HCT116 (cell line): ENCODE results near the gene PGPEP1. TPM values are rescaled to one million over a fixed set of nuclear protein-coding genes. Genes with fewer than 3 reads are reported as not detected.

ENCODE experiments used
- ATAC-seq: fragments of 200-7000 bp; cut with Tn5 transposase; 2 replicates; pipeline ENCODE4 v1.9.1; 2020; ENCODE audit warnings: mild to moderate bottlenecking, moderate library complexity
- BruUV-seq: library from RNA; stranded (reverse); fragments of 400-500 nt; replicated peaks from 2 replicates; lab custom pipeline; 2021; lab: Mats Ljungman, UMichigan
- CTCF ChIA-PET: fragments of 300-600 bp; sonication (Branson Sonifier 250); formaldehyde crosslinking; loops from one replicate; lab custom pipeline; 2021; ENCODE audit warnings: antibody characterized with exemption; lab: Charles Lee
- POLR2A ChIA-PET: fragments of 300-600, 350-600 bp; sonication (Branson Sonifier 250); formaldehyde crosslinking; loops from one replicate; lab custom pipeline; 2021; ENCODE audit warnings: antibody characterized with exemption; lab: Charles Lee
- RAD21 ChIA-PET, 2 experiments: fragments of 300-600 bp; sonication (Branson Sonifier 250); formaldehyde crosslinking; loops; one replicate each; lab custom pipeline; 2023; ENCODE audit warnings: low total read pairs in 2 of 2; ENCODE audit not compliant: uncharacterized antibody in 2 of 2, unreplicated experiment in 2 of 2, low non-redundant PET in 1 of 2; lab: Charles Lee
- DNase-seq: peaks from one replicate; pipeline ENCODE4 v3.0.0-alpha.2; 2010; ENCODE audit warnings: low read depth, low spot score
- H2AFZ ChIP-seq: fragments of 200-600 bp; shearing (Covaris generic), sonication (generic); 2 replicates; pipeline ENCODE4 v1.6.1; 2017; ENCODE audit warnings: low read depth, mixed run types, mixed read lengths, antibody characterized with exemption, low read length; ENCODE audit not compliant: poor library complexity, severe bottlenecking
- H3K27ac ChIP-seq: 2 replicates; pipeline ENCODE4 v1.5.1; 2012; ENCODE audit warnings: low read depth, low read length
- H3K27me3 ChIP-seq: fragments of 200-600 bp; sonication (generic); 2 replicates; pipeline ENCODE4 v1.6.1; 2016; ENCODE audit warnings: mixed run types, low read length, mixed read lengths; ENCODE audit not compliant: insufficient read depth
- H3K36me3 ChIP-seq, 2 experiments: fragments of 200-500 bp in 1 of 2; fragments of 200-600 bp in 1 of 2; sonication (Bioruptor generic) in 1 of 2; sonication (generic) in 1 of 2; 2 replicates each; pipeline versions ENCODE4 v1.5.1 to v1.6.1; 2014 to 2016; ENCODE audit warnings: low read length in 2 of 2, inconsistent platforms in 1 of 2, mixed read lengths in 1 of 2, mixed run types in 1 of 2; ENCODE audit not compliant: insufficient read depth in 2 of 2, control insufficient read depth in 1 of 2
- H3K4me1 ChIP-seq, 2 experiments: fragments of 200-600 bp in 1 of 2; sonication (generic) in 1 of 2; 2 replicates each; pipeline versions ENCODE4 v1.5.1 to v1.6.1; 2012 to 2017; ENCODE audit warnings: low read length in 2 of 2, inconsistent platforms in 1 of 2, mild to moderate bottlenecking in 1 of 2, mixed read lengths in 1 of 2, mixed run types in 1 of 2, moderate library complexity in 1 of 2; ENCODE audit not compliant: insufficient read depth in 2 of 2, control insufficient read depth in 1 of 2
- H3K4me2 ChIP-seq: fragments of 200-600 bp; sonication (generic); 2 replicates; pipeline ENCODE4 v1.6.1; 2017; ENCODE audit warnings: mixed run types, low read length, mixed read lengths
- H3K4me3 ChIP-seq, 2 experiments: fragments of 200-600 bp in 1 of 2; sonication (generic) in 1 of 2; replicated peaks in 1 of 2; 2 replicates each; pipeline ENCODE4 v1.5.1; 2011 to 2016; ENCODE audit warnings: low read length in 2 of 2, control low read depth in 1 of 2, low read depth in 1 of 2, mild to moderate bottlenecking in 1 of 2, mixed read lengths in 1 of 2, mixed run types in 1 of 2
- H3K79me2 ChIP-seq: fragments of 200-600 bp; sonication (generic); 2 replicates; pipeline ENCODE4 v1.6.1; 2017; ENCODE audit warnings: mild to moderate bottlenecking, mixed run types, low read length, moderate library complexity, mixed read lengths; ENCODE audit not compliant: insufficient read depth
- H3K9ac ChIP-seq: fragments of 200-600 bp; sonication (generic); 2 replicates; pipeline ENCODE4 v1.6.1; 2016; ENCODE audit warnings: low read length, mixed read lengths
- H3K9me2 ChIP-seq: fragments of 200-600 bp; sonication (generic), shearing (Covaris generic); 2 replicates; pipeline ENCODE4 v1.6.1; 2017; ENCODE audit warnings: mixed run types, mild to moderate bottlenecking, moderate library complexity; ENCODE audit not compliant: insufficient read depth
- H3K9me3 ChIP-seq, 2 experiments: fragments of 200-500 bp in 1 of 2; fragments of 200-600 bp in 1 of 2; sonication (Bioruptor generic) in 1 of 2; sonication (generic) in 1 of 2; 2 replicates each; pipeline ENCODE4 v1.6.1; 2014 to 2017; ENCODE audit warnings: low read length in 2 of 2, mixed read lengths in 2 of 2, inconsistent platforms in 1 of 2, low read depth in 1 of 2, mild to moderate bottlenecking in 1 of 2, mixed run types in 1 of 2, moderate library complexity in 1 of 2; ENCODE audit not compliant: control insufficient read depth in 1 of 2, insufficient read depth in 1 of 2
- H4K20me1 ChIP-seq: fragments of 200-600 bp; sonication (generic), shearing (Covaris generic); 2 replicates; pipeline ENCODE4 v1.6.1; 2017; ENCODE audit warnings: mixed run types, mild to moderate bottlenecking, moderate library complexity; ENCODE audit not compliant: insufficient read depth
- CBX3 ChIP-seq: IDR thresholded peaks from 2 replicates; pipeline ENCODE4 v1.6.1; 2012; ENCODE audit warnings: low read depth
- EZH2 ChIP-seq: fragments of 200-600 bp; sonication (generic); IDR thresholded peaks from 2 replicates; pipeline ENCODE4 v1.6.1; 2017; ENCODE audit warnings: antibody characterized with exemption, mixed run types
- EZH2phosphoT487 ChIP-seq: fragments of 200-600 bp; IDR thresholded peaks from 2 replicates; pipeline ENCODE4 v1.6.1; 2018; ENCODE audit warnings: antibody characterized with exemption, borderline replicate concordance
- POLR2A ChIP-seq: IDR thresholded peaks from 2 replicates; pipeline ENCODE4 v1.7.0; 2011; ENCODE audit warnings: borderline replicate concordance; ENCODE audit not compliant: insufficient read depth, insufficient read length; ENCODE audit errors: extremely low read depth
- POLR2AphosphoS5 ChIP-seq: IDR thresholded peaks from 2 replicates; pipeline ENCODE4 v1.6.1; 2011; ENCODE audit warnings: mild to moderate bottlenecking, low read depth, low read length, moderate library complexity
- RAD21 ChIP-seq: IDR thresholded peaks from 2 replicates; pipeline ENCODE4 v1.6.1; 2012; ENCODE audit warnings: low read depth, mild to moderate bottlenecking
- SRF ChIP-seq: IDR thresholded peaks from 2 replicates; pipeline ENCODE4 v1.6.1; 2012; ENCODE audit warnings: low read depth
- ZFX ChIP-seq: fragments of 450-650 bp; IDR thresholded peaks from 2 replicates; pipeline ENCODE4 v1.6.1; 2017
- intact Hi-C: fragments of 100-400 bp; cut with micrococcal nuclease; formaldehyde crosslinking; loops from 2 replicates; pipeline ENCODE4 v1.10.0; 2022
- total RNA-seq: library from RNA; stranded (reverse); gene quantifications from one replicate; pipeline ENCODE4 v1.2.1, GENCODE V29; 2021; ENCODE audit not compliant: unreplicated experiment
- TF ChIP-seq, protein P1 (sequence below): IDR thresholded peaks from 2 replicates; pipeline ENCODE4 v1.6.1; 2012
- TF ChIP-seq, protein P2 (sequence below): IDR thresholded peaks from 2 replicates; pipeline ENCODE4 v1.6.1; 2012; ENCODE audit warnings: low read depth
- TF ChIP-seq, protein P3 (sequence below): IDR thresholded peaks from 2 replicates; pipeline ENCODE4 v1.6.1; 2012

Gene PGPEP1
- total RNA-seq, 1 experiment from 2014 or later = 30.9 TPM

DNA sequence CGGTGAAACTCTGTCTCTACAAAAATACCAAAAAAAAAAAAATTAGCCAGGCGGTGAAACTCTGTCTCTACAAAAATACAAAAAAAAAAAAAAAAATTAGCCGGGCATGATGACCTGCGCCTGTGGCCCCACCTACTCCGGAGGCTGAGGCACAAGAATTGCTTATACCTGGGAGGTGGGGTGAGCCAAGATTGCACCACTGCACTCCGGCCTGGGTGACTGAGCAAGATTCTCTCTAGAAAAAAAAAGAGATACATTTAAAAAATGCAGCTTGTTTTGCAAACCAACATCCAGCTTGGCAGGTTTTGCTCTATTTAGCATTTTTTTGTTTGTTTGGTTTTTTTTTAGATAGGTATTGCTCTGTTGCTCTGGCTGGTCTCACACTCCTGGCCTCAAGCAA lies 6.7 kb upstream of the PGPEP1 start:
- POLR2A ChIA-PET = no interaction called here
- Histone ChIP-seq H3K9me3 (no peaks in the 10 kb centered on the region), H4K20me1 (no peaks in the 10 kb centered on the region), H3K4me3 (no peak overlapping the region), H3K9me2 (no peaks in the 10 kb centered on the region), H3K27me3 (no peaks in the 10 kb centered on the region), H3K4me1 (peaks cover 8 to 23% of the 10 kb centered on the region in 2 experiments), H3K27ac (no peak overlapping the region), H3K9ac (no peak overlapping the region), H3K79me2 (no peaks in the 10 kb centered on the region), H3K4me2 (no peak overlapping the region), H2AFZ (no peak overlapping the region), H3K36me3 (no peaks in the 10 kb centered on the region)
- no peak for ATAC-seq
- DNase-seq = no peak
- RAD21 ChIA-PET = no interaction called here
- TF ChIP-seq RAD21 (no peak), CBX3 (no peak), POLR2A (no peak)
- intact Hi-C loops = no loop called here
- no TSS peak for BruUV-seq
- CTCF ChIA-PET = no interaction called here

DNA sequence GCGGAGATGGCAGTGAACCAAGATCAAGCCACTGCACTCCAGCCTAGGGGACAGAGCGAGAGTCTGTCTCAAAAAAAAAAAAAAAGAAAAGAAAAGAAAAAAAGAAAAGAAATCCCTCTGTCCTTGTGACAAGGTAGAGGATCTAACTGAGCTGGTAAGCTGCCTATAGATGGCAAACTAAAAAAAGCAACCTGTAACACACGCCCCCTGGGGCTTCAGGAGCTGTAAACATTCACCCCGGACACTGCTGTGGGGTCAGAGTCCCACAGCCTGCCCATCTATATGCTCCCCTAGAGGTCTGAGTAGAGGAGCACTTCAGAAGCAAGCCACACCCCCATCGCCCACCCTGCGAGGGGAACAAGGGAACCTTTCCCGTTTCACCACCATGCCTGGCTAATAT lies 4.3 kb upstream of the PGPEP1 start:
- DNase-seq (no peak), ATAC-seq (no peak)
- H3K36me3 ChIP-seq = no peaks in the 10 kb centered on the region
- POLR2A ChIA-PET = interaction anchor here (0.6 kb wide), 1 partner anchor 10 kb away, joined by 3 read pairs; no protein-coding TSS in a partner anchor
- TF ChIP-seq, protein P1, sequence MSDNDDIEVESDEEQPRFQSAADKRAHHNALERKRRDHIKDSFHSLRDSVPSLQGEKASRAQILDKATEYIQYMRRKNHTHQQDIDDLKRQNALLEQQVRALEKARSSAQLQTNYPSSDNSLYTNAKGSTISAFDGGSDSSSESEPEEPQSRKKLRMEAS = no peak
- no peak for TF ChIP-seq POLR2AphosphoS5
- no peak for TF ChIP-seq EZH2
- TF ChIP-seq, protein P2, sequence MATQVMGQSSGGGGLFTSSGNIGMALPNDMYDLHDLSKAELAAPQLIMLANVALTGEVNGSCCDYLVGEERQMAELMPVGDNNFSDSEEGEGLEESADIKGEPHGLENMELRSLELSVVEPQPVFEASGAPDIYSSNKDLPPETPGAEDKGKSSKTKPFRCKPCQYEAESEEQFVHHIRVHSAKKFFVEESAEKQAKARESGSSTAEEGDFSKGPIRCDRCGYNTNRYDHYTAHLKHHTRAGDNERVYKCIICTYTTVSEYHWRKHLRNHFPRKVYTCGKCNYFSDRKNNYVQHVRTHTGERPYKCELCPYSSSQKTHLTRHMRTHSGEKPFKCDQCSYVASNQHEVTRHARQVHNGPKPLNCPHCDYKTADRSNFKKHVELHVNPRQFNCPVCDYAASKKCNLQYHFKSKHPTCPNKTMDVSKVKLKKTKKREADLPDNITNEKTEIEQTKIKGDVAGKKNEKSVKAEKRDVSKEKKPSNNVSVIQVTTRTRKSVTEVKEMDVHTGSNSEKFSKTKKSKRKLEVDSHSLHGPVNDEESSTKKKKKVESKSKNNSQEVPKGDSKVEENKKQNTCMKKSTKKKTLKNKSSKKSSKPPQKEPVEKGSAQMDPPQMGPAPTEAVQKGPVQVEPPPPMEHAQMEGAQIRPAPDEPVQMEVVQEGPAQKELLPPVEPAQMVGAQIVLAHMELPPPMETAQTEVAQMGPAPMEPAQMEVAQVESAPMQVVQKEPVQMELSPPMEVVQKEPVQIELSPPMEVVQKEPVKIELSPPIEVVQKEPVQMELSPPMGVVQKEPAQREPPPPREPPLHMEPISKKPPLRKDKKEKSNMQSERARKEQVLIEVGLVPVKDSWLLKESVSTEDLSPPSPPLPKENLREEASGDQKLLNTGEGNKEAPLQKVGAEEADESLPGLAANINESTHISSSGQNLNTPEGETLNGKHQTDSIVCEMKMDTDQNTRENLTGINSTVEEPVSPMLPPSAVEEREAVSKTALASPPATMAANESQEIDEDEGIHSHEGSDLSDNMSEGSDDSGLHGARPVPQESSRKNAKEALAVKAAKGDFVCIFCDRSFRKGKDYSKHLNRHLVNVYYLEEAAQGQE = no peak
- no peak for TF ChIP-seq RAD21
- TF ChIP-seq ZFX = no peak
- no peak for TF ChIP-seq POLR2A
- TF ChIP-seq EZH2phosphoT487 = no peak
- TF ChIP-seq SRF = no peak
- TF ChIP-seq, protein P3, sequence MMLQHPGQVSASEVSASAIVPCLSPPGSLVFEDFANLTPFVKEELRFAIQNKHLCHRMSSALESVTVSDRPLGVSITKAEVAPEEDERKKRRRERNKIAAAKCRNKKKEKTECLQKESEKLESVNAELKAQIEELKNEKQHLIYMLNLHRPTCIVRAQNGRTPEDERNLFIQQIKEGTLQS = no peak
- TF ChIP-seq, all 23 proteins: peak for 0
- Histone ChIP-seq H3K27ac (no peak overlapping the region), H3K4me3 (no peak overlapping the region), H4K20me1 (no peaks in the 10 kb centered on the region), H3K4me2 (no peak overlapping the region), H2AFZ (no peak overlapping the region), H3K4me1 (peaks cover 9 to 30% of the 10 kb centered on the region in 2 experiments; a peak in 3 of 4 replicates), H3K79me2 (no peaks in the 10 kb centered on the region), H3K9ac (no peak overlapping the region), H3K9me2 (no peaks in the 10 kb centered on the region), H3K9me3 (no peaks in the 10 kb centered on the region), H3K27me3 (no peaks in the 10 kb centered on the region)
- RAD21 ChIA-PET = interaction anchor here in 1 of 2 experiments (0.6 kb wide), 1 partner anchor 73 kb away, joined by 4 read pairs; no protein-coding TSS in a partner anchor
- CTCF ChIA-PET = interaction anchor here (0.5 to 4.1 kb wide), 2 partner anchors 8 to 76 kb away, joined by 3 to 31 read pairs; no protein-coding TSS in a partner anchor
- BruUV-seq = no TSS peak
- intact Hi-C loops = no loop called here
